Measurements from ENCODE around the gene TACSTD2. TPM values are rescaled to one million over a fixed set of nuclear protein-coding genes. Genes with fewer than 3 reads are reported as not detected.
A peak's percentile ranks its signal among the peaks of the same experiment; 100 is the strongest.

The TACSTD2 gene
- total and polyA plus RNA-seq, 3 experiments from 2014 or later = not detected

DNA sequence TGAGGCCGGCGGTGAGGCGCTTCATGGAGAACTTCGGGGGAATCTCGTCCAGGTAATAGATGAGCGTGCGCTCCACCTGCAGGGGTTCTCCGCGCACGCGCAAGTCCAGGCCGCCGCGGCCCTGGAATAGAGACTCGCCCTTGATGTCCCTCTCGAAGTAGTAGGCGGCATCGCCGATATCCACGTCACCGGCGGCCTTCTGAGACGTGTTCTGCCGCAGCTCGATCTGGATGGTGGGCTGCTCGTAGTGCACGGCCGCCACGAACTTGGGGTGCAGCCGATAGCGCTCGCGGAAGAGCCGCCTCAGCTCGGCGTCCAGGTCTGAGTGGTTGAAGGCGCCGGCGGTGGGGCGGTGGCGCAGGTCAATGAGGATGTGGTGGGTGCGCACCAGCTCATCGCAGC, 726 bp downstream of the TACSTD2 start:
- Mint-ChIP-seq H3K27ac (no peak overlapping the region), H3K4me3 (peak overlapping the region; percentile 29 to 76 (median 58)), H3K4me1 (peaks cover 13 to 35% (median 29%) of the 10 kb centered on the region in 3 donors), H3K27me3 (peaks cover 26 to 71% of the 10 kb centered on the region in 2 donors), H3K36me3 (peaks cover 0 to 5% (median 0%) of the 10 kb centered on the region in 3 donors), H3K9me3 (peaks cover 0 to 7% (median 0%) of the 10 kb centered on the region in 5 donors)
- H3K4me3 ChIP-seq (ENCODE audit: low read length) = peak overlapping the region; percentile 14
- no peaks in the 10 kb centered on the region for H3K36me3 ChIP-seq (ENCODE audit: insufficient read depth, low read length)
- peaks cover 19% of the 10 kb centered on the region for H3K27me3 ChIP-seq (ENCODE audit: insufficient read depth, low read length, poor library complexity, severe bottlenecking)
- no peaks in the 10 kb centered on the region for H3K9me3 ChIP-seq (ENCODE audit: low read length)
- peak in 1 of 5 donors; percentile 3 for DNase-seq
- peaks cover 6% of the 10 kb centered on the region for H3K4me1 ChIP-seq (ENCODE audit: insufficient read depth, low read length)
- H3K27ac ChIP-seq (ENCODE audit: low read depth, low read length) = no peak overlapping the region
- ChIA-PET POLR2A (no interaction called here), CTCF (no interaction called here)

DNA sequence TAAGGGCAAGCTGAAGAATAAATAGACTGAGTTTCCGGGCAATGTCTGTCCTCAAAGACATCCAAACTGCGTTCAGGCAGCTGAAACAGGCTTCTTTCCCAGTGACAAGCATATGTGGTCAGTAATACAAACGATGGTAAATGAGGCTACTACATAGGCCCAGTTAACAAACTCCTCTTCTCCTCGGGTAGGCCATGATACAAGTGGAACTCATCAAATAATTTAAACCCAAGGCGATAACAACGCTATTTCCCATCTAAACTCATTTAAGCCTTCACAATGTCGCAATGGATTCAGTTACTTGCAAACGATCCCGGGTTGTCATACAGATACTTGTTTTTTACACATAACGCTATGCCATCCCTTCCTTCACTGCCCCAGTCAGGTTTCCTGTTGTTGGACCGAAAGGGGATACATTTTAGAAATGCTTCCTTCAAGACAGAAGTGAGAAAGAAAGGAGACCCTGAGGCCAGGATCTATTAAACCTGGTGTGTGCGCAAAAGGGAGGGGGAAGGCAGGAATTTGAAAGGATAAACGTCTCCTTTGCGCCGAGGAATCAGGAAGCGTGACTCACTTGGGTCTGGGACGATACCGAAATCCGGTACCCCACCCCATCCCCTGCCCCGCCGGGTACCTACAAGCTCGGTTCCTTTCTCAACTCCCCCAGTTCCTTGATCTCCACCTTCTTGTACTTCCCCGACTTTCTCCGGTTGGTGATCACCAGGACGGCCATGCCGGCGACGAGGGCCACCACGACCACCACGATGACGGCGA, 1.3 kb downstream of the TACSTD2 start:
- ChIA-PET POLR2A (no interaction called here), CTCF (no interaction called here)
- no peak for DNase-seq
- Histone ChIP-seq H3K4me3 (ENCODE audit: low read length) (peak overlapping the region; percentile 14), H3K27ac (ENCODE audit: low read depth, low read length) (no peak overlapping the region), H3K9me3 (ENCODE audit: low read length) (no peaks in the 10 kb centered on the region), H3K27me3 (ENCODE audit: insufficient read depth, low read length, poor library complexity, severe bottlenecking) (peaks cover 19% of the 10 kb centered on the region), H3K36me3 (ENCODE audit: insufficient read depth, low read length) (no peaks in the 10 kb centered on the region), H3K4me1 (ENCODE audit: insufficient read depth, low read length) (peaks cover 6% of the 10 kb centered on the region)
- Mint-ChIP-seq H3K27ac (no peak overlapping the region), H3K27me3 (peaks cover 26 to 67% of the 10 kb centered on the region in 2 donors), H3K9me3 (peaks cover 0 to 7% (median 0%) of the 10 kb centered on the region in 5 donors), H3K4me1 (peaks cover 13 to 35% (median 29%) of the 10 kb centered on the region in 3 donors), H3K4me3 (peak overlapping the region; percentile 29 to 76 (median 58)), H3K36me3 (peaks cover 0 to 5% (median 0%) of the 10 kb centered on the region in 3 donors)

DNA sequence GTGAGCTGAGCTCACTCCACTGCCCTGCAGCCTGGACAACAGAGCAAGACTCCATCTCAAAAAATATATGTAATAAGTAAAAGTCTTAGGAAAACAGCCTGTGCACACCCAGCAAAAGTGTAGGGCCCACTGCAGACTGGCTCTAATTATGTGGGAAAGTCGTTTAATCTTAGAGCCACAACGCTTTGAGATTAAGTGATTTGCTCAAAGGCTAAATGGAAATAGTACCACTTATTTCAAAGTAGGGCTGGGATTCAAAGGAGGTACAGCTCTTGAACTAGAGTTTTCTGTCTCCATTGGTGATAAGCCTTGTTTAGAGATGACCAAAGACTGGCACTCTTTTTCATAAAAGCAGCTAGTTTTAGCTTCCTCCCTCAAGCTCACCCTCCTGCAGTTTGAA, 2.2 kb downstream of the TACSTD2 start:
- ChIA-PET POLR2A (no interaction called here), CTCF (no interaction called here)
- Mint-ChIP-seq H3K27ac (no peak overlapping the region), H3K4me1 (peaks cover 13 to 35% (median 29%) of the 10 kb centered on the region in 3 donors), H3K27me3 (peaks cover 22 to 70% of the 10 kb centered on the region in 2 donors), H3K4me3 (no peak overlapping the region), H3K36me3 (peaks cover 0 to 8% (median 0%) of the 10 kb centered on the region in 3 donors), H3K9me3 (peaks cover 0 to 7% (median 0%) of the 10 kb centered on the region in 5 donors)
- no peak overlapping the region for H3K4me3 ChIP-seq (ENCODE audit: low read length)
- no peak overlapping the region for H3K27ac ChIP-seq (ENCODE audit: low read depth, low read length)
- H3K4me1 ChIP-seq (ENCODE audit: insufficient read depth, low read length) = peaks cover 6% of the 10 kb centered on the region
- H3K9me3 ChIP-seq (ENCODE audit: low read length) = no peaks in the 10 kb centered on the region
- no peak for DNase-seq
- H3K27me3 ChIP-seq (ENCODE audit: insufficient read depth, low read length, poor library complexity, severe bottlenecking) = peaks cover 19% of the 10 kb centered on the region
- no peaks in the 10 kb centered on the region for H3K36me3 ChIP-seq (ENCODE audit: insufficient read depth, low read length)

DNA sequence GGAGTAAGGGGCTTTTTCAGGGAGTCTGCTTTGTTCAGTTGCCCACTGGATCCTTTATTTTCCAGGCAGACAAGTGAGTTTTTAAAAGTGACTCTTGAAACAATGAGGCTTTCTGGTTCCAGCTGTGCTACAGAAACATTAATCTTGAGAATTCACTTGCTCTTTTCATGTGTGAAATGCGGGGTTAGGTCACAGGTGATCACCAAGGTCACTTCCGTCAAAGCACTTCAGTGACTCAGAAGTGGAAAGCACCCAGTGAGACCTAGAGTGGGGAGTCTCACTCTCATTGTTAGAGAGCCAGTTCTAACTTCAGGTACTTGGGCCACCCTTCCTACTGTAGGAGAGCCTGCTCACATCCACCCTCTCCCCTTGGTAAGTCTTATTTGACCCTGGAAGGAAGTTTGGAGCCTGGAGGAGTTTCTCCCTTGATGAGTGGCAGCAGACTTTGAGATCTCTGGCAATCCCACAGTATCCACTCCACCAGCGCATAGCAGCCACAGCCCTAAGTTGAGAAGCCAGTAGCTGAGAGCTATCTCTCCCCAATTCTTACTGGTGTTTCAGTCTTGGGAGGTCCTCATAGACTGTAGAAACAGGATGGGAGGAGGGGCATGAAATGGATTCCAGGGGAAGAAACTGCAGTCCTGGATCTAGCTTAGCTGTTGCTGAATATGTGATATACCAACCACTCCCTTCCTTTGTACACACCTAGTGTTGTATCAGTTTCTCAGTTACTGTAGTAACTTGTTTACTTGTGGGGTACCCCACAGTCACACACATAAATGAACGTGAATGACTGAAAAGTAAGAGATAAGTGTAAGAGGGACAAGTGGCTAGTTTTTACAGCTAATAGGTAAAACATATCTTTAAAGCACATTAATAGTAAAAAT, 3.1 kb downstream of the TACSTD2 start:
- DNase-seq = peak in 1 of 5 donors; percentile 52
- Mint-ChIP-seq H3K27ac (peak overlapping the region in 3 of 8 donors; percentile 1 to 38 (median 18)), H3K27me3 (peaks cover 21 to 67% of the 10 kb centered on the region in 2 donors), H3K36me3 (peaks cover 0 to 2% (median 0%) of the 10 kb centered on the region in 3 donors), H3K4me1 (peaks cover 13 to 35% (median 29%) of the 10 kb centered on the region in 3 donors), H3K4me3 (no peak overlapping the region), H3K9me3 (peaks cover 0 to 7% (median 0%) of the 10 kb centered on the region in 5 donors)
- H3K4me3 ChIP-seq (ENCODE audit: low read length) = no peak overlapping the region
- peaks cover 19% of the 10 kb centered on the region for H3K27me3 ChIP-seq (ENCODE audit: insufficient read depth, low read length, poor library complexity, severe bottlenecking)
- peaks cover 6% of the 10 kb centered on the region for H3K4me1 ChIP-seq (ENCODE audit: insufficient read depth, low read length)
- ChIA-PET POLR2A (no interaction called here), CTCF (no interaction called here)
- no peaks in the 10 kb centered on the region for H3K9me3 ChIP-seq (ENCODE audit: low read length)
- no peaks in the 10 kb centered on the region for H3K36me3 ChIP-seq (ENCODE audit: insufficient read depth, low read length)
- H3K27ac ChIP-seq (ENCODE audit: low read depth, low read length) = no peak overlapping the region

DNA sequence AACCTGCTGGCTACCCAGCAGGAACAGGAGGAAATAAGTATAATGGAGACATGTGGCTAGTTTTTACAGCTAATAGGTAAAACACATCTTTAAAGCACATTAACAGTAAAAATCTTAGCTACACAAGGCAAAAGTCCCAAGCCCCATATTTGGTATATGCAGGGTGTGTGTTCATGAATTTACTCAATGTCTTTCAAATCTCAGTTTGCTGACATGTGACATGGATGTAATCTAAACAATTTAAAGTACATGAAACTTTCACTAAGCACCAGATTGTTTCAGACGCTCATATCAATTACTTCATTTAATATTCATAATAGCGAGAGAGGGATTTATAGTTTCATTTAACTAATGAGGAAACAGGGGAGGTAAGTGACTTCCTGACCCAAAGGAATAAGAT, 3.9 kb downstream of the TACSTD2 start:
- peaks cover 19 to 65% of the 10 kb centered on the region in 2 donors for H3K27me3 Mint-ChIP-seq
- DNase-seq = no peak
- ChIA-PET POLR2A (no interaction called here), CTCF (no interaction called here)
- Histone ChIP-seq H3K4me3 (ENCODE audit: low read length) (no peak overlapping the region), H3K4me1 (ENCODE audit: insufficient read depth, low read length) (peaks cover 6% of the 10 kb centered on the region), H3K27ac (ENCODE audit: low read depth, low read length) (no peak overlapping the region), H3K9me3 (ENCODE audit: low read length) (no peaks in the 10 kb centered on the region), H3K27me3 (ENCODE audit: insufficient read depth, low read length, poor library complexity, severe bottlenecking) (peaks cover 19% of the 10 kb centered on the region), H3K36me3 (ENCODE audit: insufficient read depth, low read length) (no peaks in the 10 kb centered on the region)
- H3K4me3 Mint-ChIP-seq = no peak overlapping the region
- H3K36me3 Mint-ChIP-seq = peaks cover 0 to 2% (median 0%) of the 10 kb centered on the region in 3 donors
- peaks cover 0 to 6% (median 0%) of the 10 kb centered on the region in 5 donors for H3K9me3 Mint-ChIP-seq
- H3K4me1 Mint-ChIP-seq = peaks cover 13 to 34% (median 29%) of the 10 kb centered on the region in 3 donors
- H3K27ac Mint-ChIP-seq = no peak overlapping the region

DNA sequence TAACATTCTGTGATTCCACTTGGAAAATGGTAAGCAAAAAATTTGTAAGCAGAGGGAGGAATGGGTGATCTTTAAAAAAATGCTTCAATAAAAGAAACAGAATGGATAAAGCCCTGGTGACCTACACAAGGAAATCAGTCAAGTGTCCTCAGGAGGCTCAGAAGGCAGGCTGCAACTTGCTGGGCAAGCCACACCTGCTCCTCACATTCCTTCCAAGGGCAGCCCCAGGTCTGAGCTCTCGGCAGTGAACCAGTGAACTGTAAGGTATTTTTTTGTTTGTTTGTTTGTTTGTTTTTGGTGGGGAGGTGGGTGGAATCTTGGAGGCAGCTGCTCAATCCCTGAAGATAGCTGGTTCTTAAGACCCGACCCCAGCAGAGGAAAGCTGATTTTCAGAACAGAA, 4.4 kb downstream of the TACSTD2 start:
- ChIA-PET CTCF (no interaction called here), POLR2A (no interaction called here)
- Mint-ChIP-seq H3K27me3 (peaks cover 19 to 60% of the 10 kb centered on the region in 2 donors), H3K36me3 (peaks cover 0 to 2% (median 0%) of the 10 kb centered on the region in 3 donors), H3K4me3 (peak overlapping the region in 1 of 7 donors; percentile 6), H3K9me3 (peaks cover 0 to 4% (median 0%) of the 10 kb centered on the region in 5 donors), H3K27ac (peak overlapping the region in 1 of 8 donors; percentile 65), H3K4me1 (peaks cover 13 to 29% (median 28%) of the 10 kb centered on the region in 3 donors)
- Histone ChIP-seq H3K36me3 (ENCODE audit: insufficient read depth, low read length) (no peaks in the 10 kb centered on the region), H3K4me1 (ENCODE audit: insufficient read depth, low read length) (peaks cover 6% of the 10 kb centered on the region), H3K27me3 (ENCODE audit: insufficient read depth, low read length, poor library complexity, severe bottlenecking) (peaks cover 18% of the 10 kb centered on the region), H3K4me3 (ENCODE audit: low read length) (no peak overlapping the region), H3K27ac (ENCODE audit: low read depth, low read length) (no peak overlapping the region), H3K9me3 (ENCODE audit: low read length) (no peaks in the 10 kb centered on the region)
- DNase-seq = no peak

DNA sequence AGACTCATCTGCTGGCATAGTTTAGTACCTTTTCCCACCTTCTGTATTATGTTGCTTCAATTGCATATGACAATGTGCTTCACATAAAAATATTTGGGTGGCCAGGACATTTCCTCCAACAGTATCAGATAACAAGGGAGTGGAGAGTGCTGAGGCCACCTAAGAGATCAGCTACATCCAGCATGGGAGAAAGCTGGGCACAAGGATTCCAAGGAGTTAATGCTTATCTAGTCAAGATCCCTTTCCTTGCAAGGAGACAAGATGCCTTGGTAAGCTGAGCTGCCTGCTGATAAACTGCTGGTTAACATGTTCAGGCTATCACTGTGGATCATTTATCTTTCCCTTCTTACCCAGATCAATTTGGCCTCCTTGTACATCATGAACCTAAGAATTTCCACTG, 5.4 kb downstream of the TACSTD2 start:
- peaks cover 13% of the 10 kb centered on the region for H3K27me3 ChIP-seq (ENCODE audit: insufficient read depth, low read length, poor library complexity, severe bottlenecking)
- H3K36me3 ChIP-seq (ENCODE audit: insufficient read depth, low read length) = no peaks in the 10 kb centered on the region
- peaks cover 0 to 2% (median 0%) of the 10 kb centered on the region in 3 donors for H3K36me3 Mint-ChIP-seq
- H3K9me3 Mint-ChIP-seq = no peaks in the 10 kb centered on the region
- H3K4me1 Mint-ChIP-seq = peaks cover 9 to 24% (median 24%) of the 10 kb centered on the region in 3 donors
- no peaks in the 10 kb centered on the region for H3K9me3 ChIP-seq (ENCODE audit: low read length)
- H3K4me3 ChIP-seq (ENCODE audit: low read length) = no peak overlapping the region
- ChIA-PET POLR2A (no interaction called here), CTCF (interaction anchor here (1.3 kb wide), 1 partner anchor 11 kb away, joined by 3 read pairs; no protein-coding TSS in a partner anchor)
- H3K4me1 ChIP-seq (ENCODE audit: insufficient read depth, low read length) = peaks cover 6% of the 10 kb centered on the region
- no peak overlapping the region for H3K27ac ChIP-seq (ENCODE audit: low read depth, low read length)
- DNase-seq = no peak
- H3K4me3 Mint-ChIP-seq = no peak overlapping the region
- H3K27ac Mint-ChIP-seq = no peak overlapping the region
- peaks cover 18 to 54% of the 10 kb centered on the region in 2 donors for H3K27me3 Mint-ChIP-seq
